ENCODE data around the gene BAG3. TPM values are rescaled to one million over a fixed set of nuclear protein-coding genes. Genes with fewer than 3 reads are reported as not detected.

The BAG3 gene
- total RNA-seq, 1 donor, result 19.2 TPM

DNA sequence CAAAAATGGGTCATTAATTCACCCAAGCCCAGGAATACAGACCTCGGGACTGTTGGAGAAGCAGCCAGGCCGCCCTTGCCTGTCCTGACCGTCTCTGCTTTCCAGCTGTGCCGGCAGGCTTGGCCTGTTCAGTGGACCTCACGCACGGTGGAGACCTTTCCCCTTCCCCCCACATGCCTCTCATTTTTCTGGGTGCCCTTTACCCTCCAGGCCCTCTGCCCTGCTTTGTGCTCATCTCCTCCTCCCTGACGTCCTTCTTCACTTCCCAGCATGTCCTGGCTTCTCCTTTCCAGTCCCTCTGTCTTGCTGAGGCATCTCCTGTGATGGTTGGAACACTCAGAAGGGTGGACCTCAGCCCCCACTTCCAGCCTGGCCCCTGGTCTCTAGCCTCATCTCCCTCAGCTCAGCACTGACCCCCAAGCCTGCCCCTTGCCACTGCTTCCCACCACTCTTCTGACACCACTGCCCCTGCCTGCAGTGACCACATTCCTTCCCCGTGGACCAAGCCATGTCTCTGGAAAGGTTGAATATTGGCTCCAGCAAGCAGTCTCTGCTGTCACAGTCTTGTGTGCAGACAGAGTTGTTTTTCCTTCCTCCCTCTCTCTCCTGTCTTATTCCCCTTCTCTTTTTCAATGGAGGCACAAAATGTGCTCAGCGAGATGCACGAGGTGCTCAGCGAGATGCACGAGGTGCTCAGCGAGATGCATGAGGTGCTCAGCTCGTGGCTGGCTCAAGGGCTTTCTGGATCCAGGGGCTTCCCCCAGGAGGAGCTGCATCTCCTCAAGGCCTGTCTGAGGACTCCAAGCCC lies 14.9 kb downstream of the BAG3 start:
- no peak for DNase-seq (ENCODE audit: low read depth)
- no peak for TF ChIP-seq CTCF (IDR thresholded peaks at IDR 0.05; ENCODE audit: insufficient read depth, low read length)
- H3K4me3 ChIP-seq (ENCODE audit: low read depth, low read length), result no peak overlapping the region

GRCh38 chr10:119666709-119667004 lies 15.5 kb downstream of the BAG3 start:
- TF ChIP-seq CTCF (IDR thresholded peaks at IDR 0.05; ENCODE audit: insufficient read depth, low read length), result no peak
- H3K4me3 ChIP-seq (ENCODE audit: low read depth, low read length), result no peak overlapping the region
- DNase-seq (ENCODE audit: low read depth), result no peak

DNA sequence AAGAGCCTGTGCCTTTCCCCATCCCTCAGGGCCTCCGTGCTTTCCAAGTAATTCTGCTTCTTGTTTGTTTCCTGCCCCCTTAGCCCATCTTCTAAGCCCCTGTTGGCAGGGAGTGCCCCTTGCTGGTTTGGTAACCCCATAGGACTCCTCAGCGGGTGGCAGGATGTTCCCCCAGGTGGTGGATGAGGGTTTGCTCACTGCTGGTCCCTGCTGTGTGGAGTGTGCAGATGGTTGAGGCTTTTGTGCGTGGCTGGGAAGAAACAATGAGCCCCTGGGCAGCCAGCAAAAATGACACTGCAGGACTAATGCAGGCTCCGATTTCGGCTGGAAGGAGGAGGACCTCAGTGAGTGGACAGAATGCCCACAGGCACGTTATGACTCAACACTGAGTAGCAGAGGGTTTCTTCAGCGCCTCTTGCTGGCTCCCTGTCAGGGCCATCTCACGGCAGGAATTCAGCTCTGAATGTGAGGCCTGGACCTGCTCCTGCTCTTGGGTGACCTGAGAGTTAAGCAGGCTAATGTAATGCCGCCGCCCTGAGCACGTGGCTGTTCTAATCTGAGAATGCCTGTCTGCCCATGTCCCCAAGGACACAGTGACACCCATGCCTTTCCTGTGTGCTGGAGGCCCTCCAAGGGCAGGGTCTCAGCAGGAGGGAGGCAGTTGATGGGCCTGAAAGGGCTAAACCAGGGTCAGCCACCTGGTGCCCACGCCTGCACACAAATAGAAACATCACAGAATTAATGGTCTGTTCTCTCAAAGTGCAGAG lies 16.6 kb downstream of the BAG3 start:
- peak; percentile 38 for TF ChIP-seq CTCF (IDR thresholded peaks at IDR 0.05; ENCODE audit: insufficient read depth, low read length)
- peak overlapping the region; percentile 22 for H3K4me3 ChIP-seq (ENCODE audit: low read depth, low read length)
- DNase-seq (ENCODE audit: low read depth), result peak; percentile 97

DNA sequence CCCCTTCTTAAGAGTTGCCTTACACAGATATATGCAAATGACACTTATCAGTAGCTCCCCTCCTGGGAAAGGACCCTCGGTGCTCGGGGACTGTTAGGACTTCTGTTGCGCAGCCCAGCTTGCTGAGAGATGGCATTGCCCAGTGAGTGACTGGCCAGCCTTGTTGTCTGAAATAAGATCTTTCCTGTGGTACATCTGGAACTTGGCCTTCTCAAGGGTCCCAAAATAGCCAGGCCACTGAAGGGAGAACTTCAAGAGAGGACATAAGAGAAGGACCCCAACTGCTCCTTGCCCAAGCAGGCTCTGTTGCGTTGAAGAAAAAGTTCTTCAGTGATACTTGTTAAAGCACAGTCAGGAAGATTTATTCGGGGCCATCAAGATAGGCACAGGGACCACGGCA lies 17.3 kb downstream of the BAG3 start:
- no peak overlapping the region for H3K4me3 ChIP-seq (ENCODE audit: low read depth, low read length)
- no peak for TF ChIP-seq CTCF (IDR thresholded peaks at IDR 0.05; ENCODE audit: insufficient read depth, low read length)
- no peak for DNase-seq (ENCODE audit: low read depth)

GRCh38 chr10:119669331-119669730 lies 18.2 kb downstream of the BAG3 start:
- no peak for DNase-seq (ENCODE audit: low read depth)
- no peak for TF ChIP-seq CTCF (IDR thresholded peaks at IDR 0.05; ENCODE audit: insufficient read depth, low read length)
- H3K4me3 ChIP-seq (ENCODE audit: low read depth, low read length), result no peak overlapping the region

- no peak for TF ChIP-seq CTCF (IDR thresholded peaks at IDR 0.05; ENCODE audit: insufficient read depth, low read length)
- no peak overlapping the region for H3K4me3 ChIP-seq (ENCODE audit: low read depth, low read length)
- no peak for DNase-seq (ENCODE audit: low read depth)
Measured at GRCh38 chr10:119669975-119670640, 18.9 kb downstream of the BAG3 start.

Measured in fibroblast of the aortic adventitia (primary cell).